Effector memory CD8-positive, alpha-beta T cell (primary cell): ENCODE results near the gene SEMA5B.

Source experiments
- ATAC-seq: fragments of 150-1000 bp; cut with Tn5 transposase; replicated peaks from 2 replicates; pipeline ENCODE4 v1.10.0; 2021; ENCODE audit warnings: mild to moderate bottlenecking, moderate library complexity
- DNase-seq, 3 experiments: peaks; one replicate each; pipeline ENCODE4 v3.0.0; 2021
- H3K27ac Mint-ChIP-seq, 2 donors: one replicate each; pipeline ENCODE4 v1.8.0; 2022; ENCODE audit warnings: mild to moderate bottlenecking in 2 of 2, mixed read lengths in 2 of 2, moderate library complexity in 2 of 2
- H3K27me3 Mint-ChIP-seq, 2 donors: one replicate each; pipeline ENCODE4 v1.8.0; 2022; ENCODE audit warnings: mixed read lengths in 2 of 2
- H3K36me3 Mint-ChIP-seq: one replicate; pipeline ENCODE4 v1.8.0; 2022; ENCODE audit warnings: mild to moderate bottlenecking, moderate library complexity, mixed read lengths; ENCODE audit not compliant: insufficient read depth
- H3K4me1 Mint-ChIP-seq, 2 donors: one replicate each; pipeline ENCODE4 v1.8.0; 2022; ENCODE audit warnings: low read depth in 2 of 2, mixed read lengths in 2 of 2
- H3K4me3 Mint-ChIP-seq, 2 donors: one replicate each; pipeline ENCODE4 v1.8.0; 2022; ENCODE audit warnings: mild to moderate bottlenecking in 2 of 2, mixed read lengths in 2 of 2, moderate library complexity in 2 of 2
- H3K9me3 Mint-ChIP-seq, 2 donors: one replicate each; pipeline ENCODE4 v1.8.0; 2022; ENCODE audit warnings: mixed read lengths in 2 of 2

SEMA5B gene

GRCh38 chr3:122977746-122978466 is 49.7 kb downstream of the SEMA5B start:
- Mint-ChIP-seq H3K4me1 (peaks cover 8 to 14% of the 10 kb centered on the region in 2 donors), H3K4me3 (no peak overlapping the region), H3K27me3 (peaks cover 11 to 37% of the 10 kb centered on the region in 2 donors), H3K27ac (no peak overlapping the region), H3K9me3 (no peaks in the 10 kb centered on the region), H3K36me3 (no peaks in the 10 kb centered on the region)
- DNase-seq (no peak), ATAC-seq (no peak)

- Mint-ChIP-seq H3K36me3 (no peaks in the 10 kb centered on the region), H3K4me1 (peaks cover 6 to 14% of the 10 kb centered on the region in 2 donors), H3K27me3 (peaks cover 8 to 39% of the 10 kb centered on the region in 2 donors), H3K4me3 (peak overlapping the region in 1 of 2 donors; percentile 43), H3K9me3 (no peaks in the 10 kb centered on the region), H3K27ac (peak overlapping the region; percentile 4 to 20)
- ATAC-seq = no peak
- DNase-seq = no peak
Measured at GRCh38 chr3:122975924-122976293, 51.7 kb downstream of the SEMA5B start.

GRCh38 chr3:122975163-122975923 is 52.2 kb downstream of the SEMA5B start:
- DNase-seq = peak in 1 of 3 experiments; percentile 4
- no peaks in the 10 kb centered on the region for H3K9me3 Mint-ChIP-seq

GRCh38 chr3:122974764-122975162 is 52.8 kb downstream of the SEMA5B start:
- no peaks in the 10 kb centered on the region for H3K36me3 Mint-ChIP-seq
- no peak for DNase-seq
- H3K9me3 Mint-ChIP-seq = no peaks in the 10 kb centered on the region
- H3K27ac Mint-ChIP-seq = peak overlapping the region in 1 of 2 donors; percentile 45
- ATAC-seq = no peak
- H3K27me3 Mint-ChIP-seq = peaks cover 8 to 50% of the 10 kb centered on the region in 2 donors
- peaks cover 6 to 14% of the 10 kb centered on the region in 2 donors for H3K4me1 Mint-ChIP-seq
- H3K4me3 Mint-ChIP-seq = peak overlapping the region in 1 of 2 donors; percentile 43

More at GRCh38 chr3:122975163-122975923, 52.2 kb downstream of the SEMA5B start:
- Mint-ChIP-seq H3K4me3 (peak overlapping the region in 1 of 2 donors; percentile 43), H3K4me1 (peaks cover 6 to 14% of the 10 kb centered on the region in 2 donors), H3K27me3 (peaks cover 8 to 45% of the 10 kb centered on the region in 2 donors), H3K27ac (peak overlapping the region; percentile 4 to 45), H3K36me3 (no peaks in the 10 kb centered on the region)
- no peak for ATAC-seq

GRCh38 chr3:122973893-122974615 is 53.5 kb downstream of the SEMA5B start:
- DNase-seq (no peak), ATAC-seq (no peak)
- peaks cover 6 to 14% of the 10 kb centered on the region in 2 donors for H3K4me1 Mint-ChIP-seq
- H3K4me3 Mint-ChIP-seq = no peak overlapping the region
- no peaks in the 10 kb centered on the region for H3K36me3 Mint-ChIP-seq
- peaks cover 8 to 57% of the 10 kb centered on the region in 2 donors for H3K27me3 Mint-ChIP-seq
- no peaks in the 10 kb centered on the region for H3K9me3 Mint-ChIP-seq
- H3K27ac Mint-ChIP-seq = no peak overlapping the region

GRCh38 chr3:122972141-122972540 is 55.4 kb downstream of the SEMA5B start:
- Mint-ChIP-seq H3K36me3 (no peaks in the 10 kb centered on the region), H3K9me3 (no peaks in the 10 kb centered on the region), H3K27ac (no peak overlapping the region), H3K4me3 (no peak overlapping the region), H3K4me1 (peaks cover 6 to 14% of the 10 kb centered on the region in 2 donors), H3K27me3 (peaks cover 8 to 67% of the 10 kb centered on the region in 2 donors)
- DNase-seq = no peak
- ATAC-seq = no peak

- Mint-ChIP-seq H3K4me3 (no peak overlapping the region), H3K27me3 (peaks cover 8 to 64% of the 10 kb centered on the region in 2 donors)
- DNase-seq = no peak
Measured at GRCh38 chr3:122969585-122970469, 57.7 kb downstream of the SEMA5B start.

GRCh38 chr3:122967765-122968164 is 59.8 kb downstream of the SEMA5B start:
- no peak for DNase-seq
- no peaks in the 10 kb centered on the region for H3K9me3 Mint-ChIP-seq
- H3K27me3 Mint-ChIP-seq = peaks cover 0 to 44% of the 10 kb centered on the region in 2 donors
- no peak overlapping the region for H3K4me3 Mint-ChIP-seq
- no peak overlapping the region for H3K27ac Mint-ChIP-seq
- ATAC-seq = no peak
- H3K36me3 Mint-ChIP-seq = no peaks in the 10 kb centered on the region
- no peaks in the 10 kb centered on the region for H3K4me1 Mint-ChIP-seq

More at GRCh38 chr3:122969585-122970469, 57.7 kb downstream of the SEMA5B start:
- Mint-ChIP-seq H3K36me3 (no peaks in the 10 kb centered on the region), H3K9me3 (no peaks in the 10 kb centered on the region), H3K27ac (no peak overlapping the region), H3K4me1 (peaks cover 1 to 2% of the 10 kb centered on the region in 2 donors)
- no peak for ATAC-seq

GRCh38 chr3:122967356-122967755 is 60.2 kb downstream of the SEMA5B start:
- Mint-ChIP-seq H3K9me3 (no peaks in the 10 kb centered on the region), H3K4me1 (no peaks in the 10 kb centered on the region), H3K27me3 (peaks cover 0 to 42% of the 10 kb centered on the region in 2 donors), H3K4me3 (no peak overlapping the region), H3K27ac (no peak overlapping the region), H3K36me3 (no peaks in the 10 kb centered on the region)
- no peak for DNase-seq
- ATAC-seq = no peak

GRCh38 chr3:122966045-122966444 is 61.5 kb downstream of the SEMA5B start:
- ATAC-seq = no peak
- Mint-ChIP-seq H3K9me3 (no peaks in the 10 kb centered on the region), H3K36me3 (no peaks in the 10 kb centered on the region), H3K4me1 (no peaks in the 10 kb centered on the region), H3K27me3 (peaks cover 5 to 44% of the 10 kb centered on the region in 2 donors), H3K4me3 (no peak overlapping the region), H3K27ac (no peak overlapping the region)
- DNase-seq = no peak

- Mint-ChIP-seq H3K4me1 (no peaks in the 10 kb centered on the region), H3K27me3 (peaks cover 13 to 42% of the 10 kb centered on the region in 2 donors), H3K36me3 (no peaks in the 10 kb centered on the region), H3K27ac (no peak overlapping the region), H3K4me3 (no peak overlapping the region), H3K9me3 (no peaks in the 10 kb centered on the region)
- DNase-seq (no peak), ATAC-seq (no peak)
Measured at GRCh38 chr3:122964811-122965210, 62.8 kb downstream of the SEMA5B start.

- Mint-ChIP-seq H3K9me3 (no peaks in the 10 kb centered on the region), H3K4me3 (no peak overlapping the region), H3K4me1 (no peaks in the 10 kb centered on the region), H3K27ac (no peak overlapping the region), H3K36me3 (no peaks in the 10 kb centered on the region), H3K27me3 (peaks cover 22 to 50% of the 10 kb centered on the region in 2 donors)
- no peak for ATAC-seq
- no peak for DNase-seq
Measured at GRCh38 chr3:122962149-122962548, 65.4 kb downstream of the SEMA5B start.
